Right hindlimb (tissue), 1 donor: Measurements from ENCODE around the gene MOB1A.
"Not testable (repeated sequence)": the region's sequence is repeated elsewhere in the genome, so short reads cannot be mapped to it uniquely, and the experiment has no call there.

ENCODE experiments used
- DNase-seq: peaks from one replicate; pipeline ENCODE4 v3.0.0-alpha.2; 2018

The MOB1A gene

DNA sequence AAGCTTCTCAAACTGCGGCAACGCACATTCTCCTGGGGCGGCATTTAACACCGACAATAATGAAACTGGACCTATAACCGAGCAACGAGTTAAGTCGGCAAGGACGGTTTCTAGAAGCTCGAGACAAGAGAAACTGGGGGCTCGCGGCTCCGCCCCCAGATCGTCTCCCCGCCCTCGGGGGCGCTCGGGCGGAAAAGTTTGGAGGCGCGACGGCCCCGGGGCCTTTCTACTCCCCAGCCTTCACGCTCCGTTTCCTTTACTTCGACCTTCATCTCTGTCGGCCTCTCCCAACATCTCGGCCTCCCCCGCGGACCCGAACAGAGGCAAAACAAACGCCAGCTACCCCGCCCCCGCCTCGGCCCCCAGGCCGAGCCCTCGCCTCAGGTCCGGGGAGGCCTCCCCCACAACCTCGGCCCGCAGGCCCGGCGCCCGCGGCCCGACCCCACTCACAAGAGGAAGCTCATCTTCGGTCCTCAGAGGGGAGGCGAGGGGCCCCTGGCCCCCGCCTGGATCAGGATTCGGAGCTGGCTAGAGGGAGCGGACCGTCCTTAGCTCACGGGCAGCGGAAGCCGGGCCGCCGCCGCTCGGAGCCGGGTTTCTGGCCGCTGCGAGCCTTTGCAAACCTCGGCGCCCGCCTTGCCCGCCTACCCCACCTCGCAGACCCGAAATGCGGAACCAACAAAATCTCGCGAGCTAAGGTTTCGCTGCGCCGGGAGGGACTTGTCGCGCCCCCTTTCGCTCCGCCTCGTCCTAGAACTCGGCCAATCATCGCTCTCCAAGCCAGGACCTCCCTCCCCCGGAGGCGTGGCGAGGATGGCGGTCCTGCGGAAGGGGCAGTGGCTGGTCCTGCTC lies at the start of gene MOB1A:
Gene MOB1A, minus strand, starts transcription at position 669 of the 852 bp plus-strand sequence. Its CDS starts 205 bp downstream, at position 464.
- peak; percentile 99 for DNase-seq

DNA sequence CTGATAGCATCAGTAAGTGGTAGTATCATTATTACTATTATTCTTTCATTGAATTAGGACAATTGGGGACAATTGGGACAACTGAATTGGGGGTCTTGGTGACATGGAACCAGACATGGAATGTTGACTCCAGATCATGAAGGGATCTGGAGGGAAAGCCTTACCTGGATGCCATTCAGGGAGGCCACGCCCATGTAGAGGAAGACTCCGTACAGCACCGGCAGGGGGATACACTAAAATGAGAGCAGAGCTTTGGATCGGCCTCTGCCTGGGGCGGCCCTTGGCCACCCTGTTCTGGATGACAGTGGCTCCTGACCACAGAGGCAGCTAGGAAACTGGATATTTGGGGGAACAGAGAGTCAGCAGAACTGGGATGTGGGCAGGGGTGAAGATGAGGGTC lies 49.0 kb upstream of the MOB1A start:
- no peak for DNase-seq

DNA sequence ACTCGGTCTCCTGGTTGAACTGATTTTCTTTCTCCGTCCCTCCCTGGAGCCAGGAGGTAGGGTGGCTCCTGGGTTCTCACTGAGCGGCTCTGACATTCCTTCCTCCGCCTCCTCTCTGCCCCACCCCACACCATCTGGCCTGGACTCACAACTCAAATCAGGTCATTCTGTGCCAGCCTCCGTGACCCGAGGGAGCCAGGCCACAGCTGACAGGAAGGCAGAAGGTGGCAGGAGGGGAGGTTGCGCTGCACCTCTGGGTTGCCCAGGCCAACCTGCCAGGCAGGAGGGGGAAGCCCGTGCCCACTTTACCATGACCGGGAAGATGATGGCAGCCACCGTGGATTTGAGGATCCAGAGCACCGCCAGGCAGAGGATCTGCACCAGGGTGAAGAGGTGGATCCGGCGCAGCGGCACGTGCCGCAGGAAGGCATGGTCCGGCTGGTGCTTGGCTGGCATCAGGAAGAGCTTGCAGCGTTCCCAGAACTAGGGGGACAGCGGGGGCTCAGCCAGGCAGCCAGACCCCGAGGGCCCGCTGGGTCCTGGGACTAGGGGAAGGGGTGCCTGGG lies 48.1 kb upstream of the MOB1A start:
- no peak for DNase-seq

DNA sequence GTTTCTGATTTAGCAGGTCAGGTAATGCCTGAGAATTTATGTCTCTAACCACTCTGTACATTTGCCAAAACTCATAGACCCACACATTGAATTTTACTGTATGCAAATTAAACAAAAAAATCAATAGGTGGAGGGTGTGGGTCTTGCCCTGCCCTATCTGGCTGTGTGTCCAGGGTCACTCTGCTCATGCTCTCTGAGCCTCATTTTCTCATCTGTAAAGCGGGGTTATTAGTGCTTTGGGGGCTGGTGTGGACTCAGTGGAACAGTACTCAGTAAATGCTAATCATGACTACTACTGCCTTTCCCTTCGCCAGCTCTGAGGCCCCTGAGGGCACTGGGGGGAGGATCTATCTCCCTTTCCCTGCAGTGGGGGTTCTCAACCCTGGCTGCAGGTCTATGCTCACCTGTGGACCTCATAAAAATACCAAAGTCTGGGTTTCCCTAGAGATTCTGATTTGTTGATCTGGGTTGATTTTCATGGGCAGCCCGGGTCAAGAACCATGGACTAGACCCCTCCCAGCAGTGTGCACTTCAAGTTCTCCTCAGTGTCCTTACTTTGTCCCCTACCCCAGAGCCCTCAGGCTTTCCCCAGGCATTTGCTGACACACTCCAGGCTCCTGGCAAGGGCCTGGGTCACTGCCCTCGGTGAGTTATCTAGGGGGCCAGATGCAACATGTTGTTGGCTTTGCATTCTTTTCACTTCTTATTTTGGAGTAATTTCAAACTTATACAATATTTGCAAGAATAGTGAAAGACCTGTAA lies 47.2 kb upstream of the MOB1A start:
- no peak for DNase-seq

DNA sequence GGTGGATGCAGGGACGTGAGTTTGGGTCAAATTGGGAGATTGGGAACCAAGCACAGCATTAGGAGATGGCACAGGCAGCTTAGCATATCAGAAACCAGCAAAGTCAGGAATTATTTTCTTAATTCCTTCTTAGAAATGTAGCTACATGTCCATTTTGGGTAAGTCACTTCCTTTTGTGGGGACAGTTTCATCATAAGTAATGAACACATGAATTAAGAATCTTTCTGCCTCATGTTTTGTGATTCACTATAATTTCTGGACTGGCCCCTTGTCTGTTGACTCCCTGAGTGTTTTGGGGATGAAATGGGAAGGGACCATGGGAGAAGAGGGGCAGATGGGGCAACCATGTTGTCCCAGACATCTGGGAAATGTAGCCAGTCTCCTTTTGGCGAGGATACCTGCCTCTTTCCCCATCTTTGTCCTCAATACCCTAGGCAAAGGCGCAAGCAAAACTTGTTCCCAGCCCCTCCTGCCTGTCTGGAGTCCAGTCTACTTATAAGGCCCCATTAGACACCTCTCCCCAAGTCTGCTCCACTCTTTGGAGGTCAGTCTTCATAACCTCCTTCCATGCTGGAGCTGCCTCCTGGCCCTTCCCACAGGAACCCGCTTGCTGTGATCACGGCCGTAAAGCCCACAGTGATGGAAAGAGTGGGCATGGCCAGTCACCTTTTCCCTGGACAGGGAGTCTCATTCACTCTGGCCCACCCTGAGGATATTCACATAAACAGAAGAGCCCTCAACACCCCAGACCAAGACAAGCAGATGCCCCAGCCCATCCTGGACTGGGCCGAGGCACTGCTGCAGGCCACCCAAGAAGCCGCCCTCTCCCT lies 45.5 kb upstream of the MOB1A start:
- no peak for DNase-seq

DNA sequence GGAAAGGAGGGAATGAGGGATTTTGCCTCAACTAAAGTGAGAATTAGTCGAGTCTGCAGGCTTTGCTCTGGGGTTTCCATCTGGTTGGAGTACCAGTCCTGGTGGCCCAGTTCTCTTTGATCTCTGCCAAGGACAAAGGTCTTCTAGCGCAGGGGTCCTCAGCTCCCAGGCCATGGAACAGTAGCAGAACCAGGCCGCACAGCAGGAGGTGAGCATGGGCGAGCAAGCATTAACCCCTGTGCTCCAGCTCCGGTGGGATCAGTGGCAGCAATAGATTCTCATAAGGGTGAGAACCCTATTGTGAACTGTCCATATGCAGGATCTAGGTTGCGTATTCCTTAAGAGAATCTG lies 43.6 kb upstream of the MOB1A start:
- no peak for DNase-seq

DNA sequence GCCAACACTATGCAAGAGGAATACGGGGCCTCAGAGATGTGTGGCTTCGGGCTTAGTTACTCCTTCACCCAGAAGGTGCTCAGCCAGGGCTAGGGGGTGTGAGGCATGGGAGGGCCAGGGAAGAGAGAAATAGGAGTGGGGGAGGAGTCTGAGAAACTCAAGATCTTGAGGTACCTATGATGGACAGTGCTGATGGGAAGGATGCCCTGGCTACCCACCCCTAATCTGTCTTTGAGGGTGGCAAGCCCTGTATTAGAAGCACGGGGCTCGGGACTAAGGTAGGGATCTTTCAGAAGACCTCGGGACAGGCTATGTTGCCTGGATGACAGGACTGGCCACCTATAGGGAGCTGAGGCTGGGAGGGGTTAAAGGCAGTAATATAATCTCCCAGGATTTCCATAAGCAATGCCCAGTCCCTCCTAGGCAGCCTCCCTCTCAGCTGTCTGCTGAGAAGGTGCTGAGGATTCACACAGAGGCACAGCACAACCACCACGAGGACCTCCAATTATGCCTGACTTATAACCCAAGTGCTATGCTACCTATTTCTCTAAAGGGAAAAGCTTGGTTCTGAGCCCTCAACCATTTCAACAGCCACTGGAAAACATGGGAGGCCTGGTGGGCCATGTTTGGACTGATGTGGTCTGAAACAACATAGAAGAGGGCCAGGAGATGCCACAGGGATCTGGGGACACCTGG lies 43.1 kb upstream of the MOB1A start:
- no peak for DNase-seq

DNA sequence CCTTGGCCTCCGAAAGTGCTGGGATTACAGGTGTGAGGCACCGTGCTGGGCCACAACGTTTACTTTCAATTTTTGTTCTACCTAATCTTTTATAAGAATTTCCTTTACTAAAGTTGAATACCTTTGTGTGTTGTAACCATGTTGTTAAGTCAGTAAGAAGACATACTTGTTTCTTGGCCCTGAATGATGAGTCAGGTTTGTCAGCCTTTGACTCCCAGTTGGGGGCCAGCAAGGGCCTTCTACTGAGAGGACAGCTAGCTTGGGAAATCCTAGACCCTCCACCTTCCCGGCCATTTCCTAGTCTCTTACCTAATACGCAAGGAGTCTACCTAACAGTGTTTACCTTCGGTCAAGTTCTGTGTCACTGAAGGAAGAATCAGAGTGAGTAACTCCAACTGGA lies 42.4 kb upstream of the MOB1A start:
- DNase-seq, result no peak

DNA sequence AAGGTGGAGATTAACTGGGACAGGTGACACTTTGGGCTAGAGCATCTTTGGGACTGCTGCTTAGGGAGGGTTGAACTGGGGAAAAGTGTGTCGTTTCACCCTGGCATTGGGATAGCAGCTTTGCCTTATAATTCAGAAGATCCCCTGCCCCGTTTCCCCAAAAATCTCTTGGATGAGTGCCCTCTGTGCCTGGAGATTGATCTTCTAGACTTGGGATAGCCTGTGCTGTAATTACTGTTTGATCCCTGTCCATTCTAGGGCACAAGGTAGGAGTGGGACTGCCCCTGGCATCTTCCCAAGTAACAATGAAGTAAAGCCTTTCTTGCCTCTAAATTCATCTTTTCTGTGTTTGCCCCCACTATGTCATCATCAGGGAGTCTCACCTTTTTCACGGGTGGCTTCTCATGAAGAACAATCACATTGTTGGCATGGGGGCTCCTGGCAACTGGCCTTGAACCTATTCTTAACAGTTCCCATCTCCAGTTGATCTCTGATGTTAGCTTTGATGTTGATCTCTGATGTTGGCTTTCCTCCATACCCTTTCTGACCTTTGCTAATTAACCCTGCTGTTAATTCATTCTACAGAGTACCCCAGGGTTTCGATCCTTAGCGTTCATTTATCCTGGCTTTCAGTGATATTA lies 41.3 kb upstream of the MOB1A start:
- no peak for DNase-seq

DNA sequence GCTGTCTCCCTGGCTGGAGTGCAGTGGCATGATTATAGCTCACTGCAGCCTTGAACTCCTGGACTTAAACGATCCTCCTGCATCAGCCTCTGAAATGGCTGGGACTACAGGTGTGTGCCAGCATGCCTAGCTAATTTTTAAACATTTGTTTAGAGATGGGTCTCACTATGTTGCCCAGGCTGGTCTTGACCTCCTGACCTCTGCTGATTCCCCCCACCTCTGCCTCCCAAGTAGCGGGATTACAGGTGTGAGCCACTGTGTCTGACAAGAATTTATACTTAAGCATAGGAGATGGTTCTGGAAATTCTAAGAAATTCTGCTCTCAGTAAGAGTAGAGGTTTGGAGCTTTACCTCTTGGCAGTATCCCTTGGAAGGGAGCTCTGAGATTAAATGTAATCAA lies 38.0 kb upstream of the MOB1A start:
- DNase-seq, result no peak

DNA sequence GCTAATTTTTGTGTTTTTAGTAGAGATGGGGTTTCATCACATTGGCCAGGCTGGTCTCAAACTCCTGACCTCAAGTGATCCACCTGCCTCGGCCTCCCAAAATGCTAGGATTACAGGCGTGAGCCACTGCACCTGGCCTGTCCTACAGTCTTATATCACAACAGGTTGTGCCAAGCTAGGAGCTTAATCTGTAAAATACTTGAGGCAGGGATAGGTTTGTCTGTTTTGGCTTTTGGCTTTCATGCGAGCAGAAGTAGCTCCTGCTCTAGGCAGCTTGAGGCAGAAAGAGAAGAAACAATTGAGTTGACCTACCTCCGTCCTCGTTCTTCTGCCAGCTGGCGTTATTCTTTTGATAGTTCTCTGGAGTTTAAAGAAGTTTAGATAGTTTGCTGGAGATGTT lies 37.1 kb upstream of the MOB1A start:
- not testable (repeated sequence) for DNase-seq

DNA sequence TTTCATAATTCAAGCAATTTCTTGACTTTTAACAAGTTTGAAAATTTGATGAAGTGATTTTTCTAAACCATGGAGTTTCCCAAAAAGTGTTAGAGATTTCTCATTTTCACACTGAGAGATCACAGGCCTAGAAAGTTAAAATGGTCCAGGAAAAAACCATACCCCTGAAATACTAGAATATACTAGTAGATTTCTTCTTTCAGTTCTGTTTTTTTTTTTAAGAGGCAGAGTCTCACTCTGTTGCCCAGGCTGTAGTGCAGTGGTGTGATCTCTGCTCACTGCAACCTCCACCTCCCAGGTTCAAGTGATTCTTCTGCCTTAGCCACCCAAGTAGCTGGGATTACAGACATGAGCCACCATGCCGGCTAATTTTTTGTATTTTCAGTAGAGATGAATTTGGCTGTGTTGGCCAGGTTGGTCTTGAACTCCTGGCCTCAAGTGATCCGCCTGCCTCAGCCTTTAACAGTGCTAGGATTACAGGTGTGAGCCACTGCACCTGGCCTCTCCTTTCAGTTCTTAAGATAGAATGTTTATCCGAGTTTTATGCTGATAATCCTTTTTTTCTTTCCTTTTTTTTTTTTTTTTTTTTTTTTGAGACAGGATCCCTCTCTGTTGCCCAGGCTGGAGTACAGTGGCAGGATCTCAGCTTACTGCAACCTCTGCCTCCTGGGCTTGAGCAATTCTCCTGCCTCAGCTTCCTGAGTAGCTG lies 34.2 kb upstream of the MOB1A start:
- DNase-seq, result no peak

DNA sequence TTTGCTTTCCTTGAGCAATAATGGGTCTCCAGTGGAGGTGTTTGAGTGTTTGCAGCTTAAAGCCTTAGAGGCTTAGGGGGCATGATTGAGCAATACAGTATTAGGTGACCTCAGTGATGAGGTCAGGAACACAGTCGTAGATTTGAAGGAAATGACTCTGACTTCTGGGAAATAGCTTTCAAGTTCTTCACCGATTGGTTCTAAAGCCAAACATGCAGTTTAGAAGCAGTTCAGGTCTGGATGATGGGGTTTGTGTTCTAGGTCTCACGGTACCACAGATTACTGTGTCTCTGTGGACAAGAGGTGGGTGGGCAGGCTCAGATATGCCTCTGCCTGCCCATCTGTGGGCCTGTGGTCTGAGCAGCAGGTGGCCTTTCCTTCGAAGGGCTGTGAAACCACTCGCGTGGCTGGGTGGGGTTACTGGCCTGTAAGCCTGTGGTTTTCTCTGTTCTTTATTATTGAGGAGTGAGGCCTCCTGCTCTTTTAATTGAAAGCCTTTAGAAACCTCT lies 27.6 kb upstream of the MOB1A start:
- no peak for DNase-seq

DNA sequence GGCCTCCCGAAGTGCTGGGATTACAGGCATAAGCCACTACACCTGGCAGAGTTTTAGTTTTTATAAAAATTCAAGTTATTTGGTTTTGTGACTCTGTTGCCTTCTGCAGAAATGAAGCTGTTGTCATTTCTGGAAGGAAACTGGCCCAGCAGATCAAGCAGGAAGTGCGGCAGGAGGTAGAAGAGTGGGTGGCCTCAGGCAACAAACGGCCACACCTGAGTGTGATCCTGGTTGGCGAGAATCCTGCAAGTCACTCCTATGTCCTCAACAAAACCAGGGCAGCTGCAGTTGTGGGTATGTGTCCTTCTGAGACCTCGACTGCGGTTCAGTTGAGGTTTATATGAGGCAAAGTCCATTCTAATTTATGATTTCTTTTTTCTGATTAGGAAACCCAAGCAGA lies 26.9 kb upstream of the MOB1A start:
- no peak for DNase-seq

DNA sequence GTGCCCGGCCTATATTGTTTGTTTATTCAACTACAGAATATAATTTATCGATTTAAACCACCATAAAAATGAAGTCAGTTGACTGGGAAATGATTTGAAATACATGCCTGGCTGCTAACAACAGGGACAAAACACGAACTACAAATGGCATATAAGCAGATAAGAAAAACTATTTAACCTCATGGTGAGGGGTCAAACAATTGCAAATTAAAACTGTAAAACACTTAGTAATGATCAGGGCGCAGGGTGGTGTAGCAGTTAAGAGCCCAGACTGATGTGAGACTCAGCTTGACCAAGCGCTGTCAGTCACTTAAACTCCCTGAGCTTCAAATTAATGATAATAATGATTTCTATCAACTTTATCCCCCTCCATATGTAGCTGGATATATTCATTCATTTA lies 26.4 kb upstream of the MOB1A start:
- DNase-seq, result no peak

DNA sequence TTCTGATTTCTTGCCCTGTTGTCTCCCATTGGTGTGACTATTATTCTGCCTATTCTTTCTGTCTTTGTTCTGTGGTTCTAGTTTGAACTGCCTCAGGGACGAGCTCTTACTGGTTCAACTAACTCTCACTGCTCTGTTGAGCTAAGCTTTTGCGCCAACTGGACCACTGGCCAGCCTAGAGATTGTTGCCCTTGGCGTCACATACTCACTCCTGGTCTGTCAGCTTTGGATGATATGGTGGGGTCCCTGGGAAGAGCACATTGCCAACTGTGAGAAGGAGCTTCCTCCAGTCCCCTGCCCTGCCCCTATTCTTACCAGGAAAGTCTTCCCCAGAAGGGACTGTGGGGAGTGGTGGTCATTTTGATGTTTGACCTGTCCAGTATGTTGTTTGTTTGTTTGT lies 25.8 kb upstream of the MOB1A start:
- no peak for DNase-seq

DNA sequence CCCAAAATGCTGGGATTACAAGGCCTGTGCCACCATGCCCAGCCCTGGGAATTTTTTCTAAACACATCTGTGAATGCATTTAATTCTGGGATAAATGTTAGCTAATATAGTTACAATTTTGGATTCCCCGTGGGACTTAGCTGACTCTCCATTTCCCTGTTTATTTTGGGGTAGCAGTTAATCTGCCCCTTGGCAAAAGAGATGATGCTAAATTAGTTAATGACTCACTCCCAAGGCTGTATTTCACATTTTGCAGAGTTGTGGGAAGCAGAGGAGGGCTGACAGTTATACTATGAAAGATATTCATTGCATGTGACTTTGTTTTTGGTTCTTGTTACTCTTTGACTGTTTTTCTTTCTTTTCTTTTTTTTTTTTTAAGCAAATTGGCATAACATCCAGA lies 22.9 kb upstream of the MOB1A start:
- DNase-seq, result no peak

DNA sequence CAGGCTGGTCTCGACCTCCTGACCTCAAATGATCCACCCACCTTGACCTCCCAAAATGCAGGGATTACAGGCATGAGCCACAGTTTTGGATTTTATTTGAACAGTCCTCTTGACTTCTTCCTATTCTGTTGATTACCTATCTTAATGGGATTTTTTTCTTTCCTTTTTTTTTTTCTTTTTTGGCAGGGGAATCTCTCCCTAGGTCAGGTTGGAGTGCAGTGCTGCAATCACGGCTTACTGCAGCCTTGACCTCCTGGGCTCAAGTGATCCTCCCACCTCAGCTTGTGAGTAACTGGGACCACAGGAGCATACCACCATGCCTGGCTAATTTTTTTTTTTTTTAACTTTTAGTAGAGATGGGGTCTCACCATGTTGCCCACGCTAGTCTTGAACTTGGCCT lies 22.5 kb upstream of the MOB1A start:
- DNase-seq, result no peak

DNA sequence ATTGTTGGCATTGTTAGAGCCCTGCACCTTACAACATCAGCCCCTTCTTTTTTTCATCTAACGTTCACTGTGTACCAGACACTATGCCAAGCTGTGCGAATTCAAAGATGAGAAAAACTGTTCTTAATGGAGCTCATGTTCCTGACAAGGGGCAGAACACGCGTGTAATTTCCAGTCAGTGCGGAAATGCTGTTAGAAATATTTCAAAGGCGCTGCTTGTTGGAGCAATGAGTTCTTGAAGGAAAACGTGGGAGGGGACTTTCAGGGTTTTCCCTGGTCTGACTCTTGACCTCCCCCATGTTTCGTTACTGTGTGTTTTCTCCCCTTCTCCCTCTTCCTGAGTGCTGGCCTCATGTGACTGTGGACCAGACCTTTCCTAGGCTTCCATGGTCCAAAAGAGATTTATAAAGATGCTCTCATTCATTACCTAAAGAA lies 21.2 kb upstream of the MOB1A start:
- no peak for DNase-seq

DNA sequence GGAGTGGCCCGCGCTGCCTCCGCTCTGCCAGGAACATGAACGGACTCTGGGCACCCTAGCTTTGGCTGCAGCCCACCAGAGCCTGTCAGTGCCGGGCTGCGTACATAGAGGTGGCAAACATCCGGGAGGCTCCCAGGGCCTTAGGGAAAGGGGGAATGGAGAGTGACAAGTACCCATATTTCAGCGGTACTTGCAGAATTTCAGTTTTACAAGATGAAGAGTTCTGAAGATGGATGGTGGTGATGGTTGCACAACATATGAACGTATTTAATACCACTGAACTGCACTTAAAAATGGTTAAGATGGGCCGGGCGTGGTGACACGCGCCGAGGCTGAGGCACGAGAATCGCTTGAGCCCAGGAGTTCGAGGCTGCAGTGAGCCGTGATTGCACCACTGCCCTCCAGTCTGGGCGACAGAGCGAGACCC lies 20.6 kb upstream of the MOB1A start:
- no peak for DNase-seq
